ENCODE data around the gene NBEAL2. TPM values are rescaled to one million over a fixed set of nuclear protein-coding genes. Genes with fewer than 3 reads are reported as not detected.

Gene NBEAL2, protein sequence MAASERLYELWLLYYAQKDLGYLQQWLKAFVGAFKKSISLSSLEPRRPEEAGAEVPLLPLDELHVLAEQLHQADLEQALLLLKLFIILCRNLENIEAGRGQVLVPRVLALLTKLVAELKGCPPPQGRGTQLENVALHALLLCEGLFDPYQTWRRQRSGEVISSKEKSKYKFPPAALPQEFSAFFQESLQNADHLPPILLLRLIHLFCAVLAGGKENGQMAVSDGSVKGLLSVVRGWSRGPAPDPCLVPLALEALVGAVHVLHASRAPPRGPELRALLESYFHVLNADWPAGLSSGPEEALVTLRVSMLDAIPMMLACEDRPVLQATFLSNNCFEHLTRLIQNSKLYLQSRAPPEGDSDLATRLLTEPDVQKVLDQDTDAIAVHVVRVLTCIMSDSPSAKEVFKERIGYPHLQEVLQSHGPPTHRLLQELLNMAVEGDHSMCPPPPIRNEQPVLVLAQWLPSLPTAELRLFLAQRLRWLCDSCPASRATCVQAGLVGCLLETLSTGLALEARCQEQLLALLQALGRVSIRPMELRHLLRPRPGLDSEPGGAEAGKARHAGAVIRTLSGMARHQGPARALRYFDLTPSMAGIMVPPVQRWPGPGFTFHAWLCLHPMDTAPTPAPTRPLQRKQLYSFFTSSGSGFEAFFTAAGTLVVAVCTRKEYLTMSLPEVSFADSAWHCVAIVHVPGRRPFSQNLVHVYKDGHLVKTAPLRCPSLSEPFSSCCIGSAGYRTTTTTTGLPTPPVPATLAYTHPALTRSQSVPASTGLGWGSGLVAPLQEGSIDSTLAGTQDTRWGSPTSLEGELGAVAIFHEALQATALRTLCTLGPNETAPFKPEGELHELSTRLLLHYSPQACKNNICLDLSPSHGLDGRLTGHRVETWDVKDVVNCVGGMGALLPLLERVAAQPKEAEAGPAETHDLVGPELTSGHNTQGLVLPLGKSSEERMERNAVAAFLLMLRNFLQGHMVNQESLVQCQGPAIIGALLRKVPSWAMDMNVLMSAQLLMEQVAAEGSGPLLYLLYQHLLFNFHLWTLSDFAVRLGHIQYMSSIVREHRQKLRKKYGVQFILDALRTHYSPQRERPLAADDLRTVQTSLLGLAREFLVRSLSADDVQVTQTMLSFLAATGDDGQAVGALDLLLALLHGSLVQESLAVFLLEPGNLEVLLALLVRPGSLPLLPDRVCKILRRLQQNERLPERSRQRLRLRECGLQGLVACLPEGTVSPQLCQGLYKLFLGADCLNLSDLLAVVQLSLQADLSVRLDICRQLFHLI (N-terminal part only)
- total RNA-seq (100 to 1,000 TPM in 1 of 2 donors, 10 to 100 TPM in 1; 99.6 to 148 TPM), polyA plus RNA-seq (ENCODE audit: insufficient read length in 6 of 6) (100 to 1,000 TPM in 2 of 6 donors, 10 to 100 TPM in 4; 59.3 to 106 (median 67.8) TPM)
- long read RNA-seq, donor 1, partial matches to known transcripts = 6 of 8 reads
- long read RNA-seq, donor 1, other reads (novel, unspliced or antisense) = 0 of 8 reads
- long read RNA-seq, donor 2, partial matches to known transcripts = 6 of 7 reads
- long read RNA-seq, donor 2, other reads (novel, unspliced or antisense) = 0 of 7 reads
- long read RNA-seq, donor 3 = 0 reads
- long read RNA-seq, donor 4, partial matches to known transcripts = 3 of 3 reads
- long read RNA-seq, donor 4, other reads (novel, unspliced or antisense) = 0 of 3 reads
- long read RNA-seq, donor 5 = 0 reads
- long read RNA-seq, donor 6, partial matches to known transcripts = 0 of 2 reads
- long read RNA-seq, donor 6, other reads (novel, unspliced or antisense) = 0 of 2 reads
- long read RNA-seq, donor 7 = 0 reads
- long read RNA-seq, donor 8, partial matches to known transcripts = 6 of 7 reads
- long read RNA-seq, donor 8, other reads (novel, unspliced or antisense) = 0 of 7 reads
- long read RNA-seq, donor 9 = 0 reads
- long read RNA-seq, donor 10, partial matches to known transcripts = 3 of 4 reads
- long read RNA-seq, donor 10, other reads (novel, unspliced or antisense) = 1 of 4 reads
- long read RNA-seq, donor 11 = 0 reads
- long read RNA-seq, donor 12, partial matches to known transcripts = 0 of 1 reads
- long read RNA-seq, donor 12, other reads (novel, unspliced or antisense) = 0 of 1 reads

DNA sequence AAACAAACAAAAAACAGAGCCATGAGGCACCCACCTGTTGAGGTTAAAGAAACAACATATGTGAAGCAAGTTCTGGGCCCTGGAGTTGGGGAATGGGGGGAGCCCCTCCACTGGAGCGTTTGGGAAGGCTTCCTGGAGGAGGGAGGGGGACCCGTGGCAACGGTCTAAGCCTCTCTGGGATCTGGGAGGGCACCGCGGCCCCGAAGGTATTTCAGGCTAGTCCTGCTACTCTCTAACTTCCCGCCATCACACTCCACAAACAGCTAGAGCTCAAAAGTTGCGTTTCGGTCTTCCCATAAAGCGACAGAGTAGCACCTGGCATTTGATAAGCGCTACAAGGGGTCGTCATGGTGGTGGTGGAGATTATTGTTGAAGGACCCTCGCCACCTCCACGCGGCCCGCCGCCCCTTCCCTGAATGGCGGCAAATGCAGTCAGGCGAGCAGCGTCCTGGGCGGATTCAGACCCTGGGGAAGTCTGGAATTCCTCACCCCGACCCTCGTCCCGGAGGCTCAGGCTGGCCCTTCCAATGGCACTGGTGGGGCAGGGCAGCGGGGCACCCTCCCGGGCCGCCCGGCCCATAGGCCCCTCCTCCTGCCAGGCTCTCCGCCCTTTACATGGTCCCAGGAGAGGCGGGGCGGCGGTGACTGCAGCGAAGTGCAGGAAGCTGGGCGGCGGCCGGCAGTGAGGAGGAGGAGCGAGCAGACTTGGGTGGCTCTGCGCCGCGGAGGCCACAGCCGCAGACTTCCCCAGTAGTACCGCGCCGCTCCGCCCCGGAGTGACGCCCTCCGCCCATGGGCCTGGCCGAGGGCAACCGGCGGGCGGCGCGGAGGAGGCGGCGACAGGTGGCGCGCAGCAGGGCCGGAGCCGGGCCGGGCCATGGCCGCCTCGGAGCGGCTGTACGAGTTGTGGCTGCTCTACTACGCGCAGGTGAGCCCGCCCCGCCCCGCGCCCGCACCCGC lies at the start of gene NBEAL2:
NBEAL2 (plus strand) TSS at position 682 of the 960 bp plus-strand sequence; CDS start at position 878, 196 bp downstream.
- DNase-seq (peak; percentile 74 to 100 (median 96)), ATAC-seq (peak; percentile 84)
- TF ChIP-seq, protein P1, sequence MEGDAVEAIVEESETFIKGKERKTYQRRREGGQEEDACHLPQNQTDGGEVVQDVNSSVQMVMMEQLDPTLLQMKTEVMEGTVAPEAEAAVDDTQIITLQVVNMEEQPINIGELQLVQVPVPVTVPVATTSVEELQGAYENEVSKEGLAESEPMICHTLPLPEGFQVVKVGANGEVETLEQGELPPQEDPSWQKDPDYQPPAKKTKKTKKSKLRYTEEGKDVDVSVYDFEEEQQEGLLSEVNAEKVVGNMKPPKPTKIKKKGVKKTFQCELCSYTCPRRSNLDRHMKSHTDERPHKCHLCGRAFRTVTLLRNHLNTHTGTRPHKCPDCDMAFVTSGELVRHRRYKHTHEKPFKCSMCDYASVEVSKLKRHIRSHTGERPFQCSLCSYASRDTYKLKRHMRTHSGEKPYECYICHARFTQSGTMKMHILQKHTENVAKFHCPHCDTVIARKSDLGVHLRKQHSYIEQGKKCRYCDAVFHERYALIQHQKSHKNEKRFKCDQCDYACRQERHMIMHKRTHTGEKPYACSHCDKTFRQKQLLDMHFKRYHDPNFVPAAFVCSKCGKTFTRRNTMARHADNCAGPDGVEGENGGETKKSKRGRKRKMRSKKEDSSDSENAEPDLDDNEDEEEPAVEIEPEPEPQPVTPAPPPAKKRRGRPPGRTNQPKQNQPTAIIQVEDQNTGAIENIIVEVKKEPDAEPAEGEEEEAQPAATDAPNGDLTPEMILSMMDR (IDR thresholded peaks at IDR 0.05) = peak in 1 of 2 donors; percentile 41
- Histone ChIP-seq H3K4me3 (peak within 1 kb of the TSS; percentile 57 to 69), H3K4me1 (peaks cover 16 to 75% of the 10 kb centered on the region in 2 donors), H3K9me3 (no peaks in the 10 kb centered on the region), H3K27ac (peak within 1 kb of the TSS; percentile 81 to 90), H3K36me3 (no peaks in the 10 kb centered on the region), H3K27me3 (no peaks in the 10 kb centered on the region)
- intact Hi-C loops (cut with DNase I) = no loop called here

DNA sequence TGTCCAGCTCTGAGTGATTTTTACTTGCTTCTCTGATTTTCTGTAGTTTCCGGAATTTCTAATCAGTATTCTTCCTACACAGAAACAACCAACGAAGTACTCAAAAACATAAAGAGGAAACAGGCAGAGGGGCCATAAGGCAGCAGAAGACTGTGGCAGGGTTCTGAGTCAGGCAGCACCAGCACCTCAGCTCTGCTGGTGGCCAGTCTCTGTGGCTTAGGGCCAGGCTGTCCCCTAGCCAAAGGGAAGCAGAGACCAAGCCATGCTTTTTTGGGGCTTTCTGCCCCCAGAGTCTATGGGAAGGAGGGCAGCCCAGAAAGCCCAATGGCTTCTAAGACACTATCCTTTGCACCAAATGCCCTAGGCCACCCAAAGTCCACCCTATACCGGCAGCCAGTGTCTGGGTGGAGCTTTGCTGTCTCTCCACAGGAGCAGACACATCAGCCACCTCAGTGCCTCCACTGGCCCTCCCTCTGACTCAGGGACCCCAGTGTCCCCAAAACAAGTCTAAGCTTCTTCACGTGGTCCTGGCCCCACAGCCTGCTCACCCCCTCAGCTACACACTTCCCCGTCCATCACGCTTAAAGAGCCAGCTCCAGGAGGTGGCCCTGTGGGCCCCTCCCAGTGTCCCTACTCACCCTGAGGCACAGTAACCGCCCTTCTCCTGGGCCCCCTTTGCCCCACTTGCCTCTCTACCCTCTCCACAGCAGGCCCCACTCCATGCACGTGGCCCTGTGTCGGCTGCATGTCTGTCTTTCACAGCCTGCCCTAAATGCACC lies 49.1 kb upstream of the NBEAL2 start:
- TF ChIP-seq, protein P1 (IDR thresholded peaks at IDR 0.05) = no peak
- Histone ChIP-seq H3K36me3 (peaks cover 0 to 10% of the 10 kb centered on the region in 2 donors), H3K4me1 (peaks cover 72 to 99% of the 10 kb centered on the region in 2 donors), H3K4me3 (no peak overlapping the region), H3K27me3 (no peaks in the 10 kb centered on the region), H3K9me3 (no peaks in the 10 kb centered on the region), H3K27ac (peak overlapping the region; percentile 79 to 92)
- DNase-seq (peak in 1 of 4 donors; percentile 50), ATAC-seq (peak; percentile 5)
- intact Hi-C loops (cut with DNase I) = no loop called here

DNA sequence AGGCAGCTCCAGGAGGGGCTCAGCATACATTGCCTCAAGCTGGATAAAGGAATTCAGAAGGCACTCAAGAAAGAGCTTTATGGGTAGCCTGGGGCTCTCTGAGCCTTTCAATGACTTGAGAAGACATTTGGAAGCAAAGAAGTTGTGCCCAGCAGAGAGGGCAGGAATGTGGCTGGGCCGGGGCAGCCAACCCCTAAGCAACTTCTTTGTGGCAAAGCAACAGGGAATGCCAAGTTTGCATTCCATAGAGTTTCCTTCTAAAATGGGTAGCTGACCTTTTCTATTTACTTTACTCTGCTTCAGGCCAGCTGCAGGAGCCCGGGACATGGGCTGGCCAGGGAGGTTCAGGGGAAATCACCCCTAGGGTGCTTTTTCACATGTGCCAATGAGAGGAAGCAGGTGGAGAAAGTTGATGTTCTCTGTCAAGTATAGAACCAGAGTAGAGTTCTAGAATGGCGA lies 48.5 kb upstream of the NBEAL2 start:
- Histone ChIP-seq H3K27me3 (no peaks in the 10 kb centered on the region), H3K27ac (peak overlapping the region; percentile 79 to 92), H3K36me3 (peaks cover 0 to 4% of the 10 kb centered on the region in 2 donors), H3K4me1 (peaks cover 78 to 99% of the 10 kb centered on the region in 2 donors), H3K4me3 (no peak overlapping the region), H3K9me3 (no peaks in the 10 kb centered on the region)
- intact Hi-C loops (cut with DNase I) = no loop called here
- TF ChIP-seq, protein P1 (IDR thresholded peaks at IDR 0.05) = no peak
- ATAC-seq (peak; percentile 34), DNase-seq (peak in 2 of 4 donors; percentile 70 to 80)
